Thyroid gland (tissue), 4 donors: ENCODE measurements around the gene ANKRD11. TPM values are rescaled to one million over a fixed set of nuclear protein-coding genes. Genes with fewer than 3 reads are reported as not detected.

Source experiments
- DNase-seq, 2 donors: peaks; one replicate each; pipeline ENCODE4 v3.0.0-alpha.2; 2019
- H3K27ac ChIP-seq, 3 donors: fragments of 200-600 bp; sonication (generic); 1 replicate in 2 of 3; 2 replicates in 1 of 3; pipeline ENCODE4 v1.5.1; 2016 to 2019; ENCODE audit warnings: mild to moderate bottlenecking in 1 of 3, moderate library complexity in 1 of 3
- H3K27me3 ChIP-seq: fragments of 200-600 bp; sonication (generic); one replicate; pipeline ENCODE4 v1.5.1; 2019
- H3K36me3 ChIP-seq, 2 donors: fragments of 200-600 bp; sonication (generic); one replicate each; pipeline ENCODE4 v1.5.1; 2016 to 2019
- H3K4me1 ChIP-seq, 2 donors: fragments of 200-600 bp; sonication (generic); one replicate each; pipeline ENCODE4 v1.5.1; 2017 to 2019
- H3K4me3 ChIP-seq, 3 donors: fragments of 200-600 bp; sonication (generic); replicated peaks in 1 of 3; 1 replicate in 2 of 3; 2 replicates in 1 of 3; pipeline ENCODE4 v1.5.1; 2016; ENCODE audit warnings: mild to moderate bottlenecking in 1 of 3
- H3K9me3 ChIP-seq: fragments of 200-600 bp; sonication (generic); one replicate; pipeline ENCODE4 v1.5.1; 2017
- POLR2A ChIP-seq, 2 donors: fragments of 450-650 bp; IDR thresholded peaks; one replicate each; pipeline ENCODE4 v1.6.1; 2017; ENCODE audit warnings: antibody characterized with exemption in 2 of 2, mild to moderate bottlenecking in 2 of 2, moderate library complexity in 1 of 2
- WGBS, 2 donors: methylation state at CpG; one replicate each; pipeline ENCODE4 v1.1.5; 2017; 5-methylcytosine and 5-hydroxymethylcytosine counted together
- intact Hi-C: fragments of 100-400 bp; cut with DNase I; formaldehyde crosslinking; loops from one replicate; pipeline ENCODE4 v1.15.1; 2023
- small RNA-seq: library from RNA; depleted of rRNA; stranded (forward); fragments of <200 nt; gene quantifications from one replicate; pipeline ENCODE3, GENCODE V24; 2016
- total RNA-seq, 4 donors: library from RNA; depleted of rRNA; stranded (reverse); fragments of >200 nt; gene quantifications; one replicate each; pipeline ENCODE4 v1.2.3, GENCODE V29; 2016
- TF ChIP-seq, protein P1 (sequence below), 6 experiments: fragments of 200-600 bp in 3 of 6; fragments of 450-650 bp in 3 of 6; sonication (generic) in 3 of 6; IDR thresholded peaks; one replicate each; pipeline ENCODE4 v1.5.1; 2016 to 2019; ENCODE audit warnings: antibody characterized with exemption in 6 of 6, mild to moderate bottlenecking in 2 of 6, inconsistent platforms in 1 of 6, moderate library complexity in 1 of 6

ANKRD11 gene
- total RNA-seq, 4 donors from 2014 or later: 62.1 to 90.4 (median 75.0) TPM

DNA sequence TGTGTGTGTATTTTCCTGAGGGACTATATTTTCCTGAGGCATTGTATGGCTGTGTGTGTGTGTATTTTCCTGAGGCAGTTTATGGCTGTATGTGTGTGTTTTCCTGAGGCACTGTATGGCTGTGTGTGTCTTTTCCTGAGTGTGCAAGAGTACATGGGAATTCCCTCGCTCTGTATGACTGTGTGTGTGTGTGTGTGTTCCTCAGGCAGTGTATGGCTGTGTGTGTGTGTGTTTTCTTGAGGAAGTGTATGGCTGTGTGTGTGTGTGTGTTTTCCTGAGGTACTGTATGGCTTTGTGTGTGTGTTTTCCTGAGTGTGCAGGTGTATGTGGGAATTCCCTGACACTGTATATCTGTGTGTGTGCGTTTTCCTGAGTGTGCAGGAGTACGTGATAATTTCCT lies 268.8 kb downstream of the ANKRD11 start:
- Histone ChIP-seq H3K9me3 (no peaks in the 10 kb centered on the region), H3K4me3 (no peak overlapping the region), H3K27me3 (no peaks in the 10 kb centered on the region), H3K27ac (no peak overlapping the region), H3K4me1 (peaks cover 3 to 9% of the 10 kb centered on the region in 2 donors), H3K36me3 (peaks cover 17 to 32% of the 10 kb centered on the region in 2 donors)
- no peak for TF ChIP-seq POLR2A (IDR thresholded peaks at IDR 0.05)
- 92 to 93% methylated on average over 3 of the region's 3 CpGs for WGBS, 2 donors
- DNase-seq: no peak
- intact Hi-C loops: no loop called here

GRCh38 chr16:89219365-89219764 lies 271.0 kb downstream of the ANKRD11 start:
- Histone ChIP-seq H3K4me1 (peaks cover 12 to 19% of the 10 kb centered on the region in 2 donors), H3K27ac (no peak overlapping the region), H3K36me3 (peaks cover 11 to 20% of the 10 kb centered on the region in 2 donors), H3K9me3 (no peaks in the 10 kb centered on the region), H3K27me3 (no peaks in the 10 kb centered on the region), H3K4me3 (no peak overlapping the region)
- DNase-seq: no peak
- TF ChIP-seq POLR2A (IDR thresholded peaks at IDR 0.05): no peak
- TF ChIP-seq, protein P1, sequence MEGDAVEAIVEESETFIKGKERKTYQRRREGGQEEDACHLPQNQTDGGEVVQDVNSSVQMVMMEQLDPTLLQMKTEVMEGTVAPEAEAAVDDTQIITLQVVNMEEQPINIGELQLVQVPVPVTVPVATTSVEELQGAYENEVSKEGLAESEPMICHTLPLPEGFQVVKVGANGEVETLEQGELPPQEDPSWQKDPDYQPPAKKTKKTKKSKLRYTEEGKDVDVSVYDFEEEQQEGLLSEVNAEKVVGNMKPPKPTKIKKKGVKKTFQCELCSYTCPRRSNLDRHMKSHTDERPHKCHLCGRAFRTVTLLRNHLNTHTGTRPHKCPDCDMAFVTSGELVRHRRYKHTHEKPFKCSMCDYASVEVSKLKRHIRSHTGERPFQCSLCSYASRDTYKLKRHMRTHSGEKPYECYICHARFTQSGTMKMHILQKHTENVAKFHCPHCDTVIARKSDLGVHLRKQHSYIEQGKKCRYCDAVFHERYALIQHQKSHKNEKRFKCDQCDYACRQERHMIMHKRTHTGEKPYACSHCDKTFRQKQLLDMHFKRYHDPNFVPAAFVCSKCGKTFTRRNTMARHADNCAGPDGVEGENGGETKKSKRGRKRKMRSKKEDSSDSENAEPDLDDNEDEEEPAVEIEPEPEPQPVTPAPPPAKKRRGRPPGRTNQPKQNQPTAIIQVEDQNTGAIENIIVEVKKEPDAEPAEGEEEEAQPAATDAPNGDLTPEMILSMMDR (IDR thresholded peaks at IDR 0.05): no peak
- intact Hi-C loops: loop anchor here (10.0 kb wide), 2 partner anchors 285 to 405 kb away; partner anchors contain the start of gene APRT
- 65 to 79% methylated on average over 5 of the region's 5 CpGs for WGBS, 2 donors

Small RNA genes lying within 50 kb of the gene (small RNA-seq; reads per million reads assigned to genes)
- gene RNU6-430P: not detected

Other genes with a start within 250 kb of the ANKRD11 start
- 100 to 1,000 TPM; 218 to 392 (median 285) TPM for gene SPG7, start 17.8 kb upstream of the ANKRD11 start, total RNA-seq
- gene RPL13, start 70.1 kb upstream of the ANKRD11 start, total RNA-seq: 1,000 to 10,000 TPM; 5,127 to 8,436 (median 6,104) TPM
- gene CPNE7, start 85.2 kb upstream of the ANKRD11 start, total RNA-seq: 1 to 10 TPM in 1 of 4 donors, under 1 TPM in 1, not detected in 2; 0.44 to 1.1 TPM
- 1 to 10 TPM in 2 of 4 donors, under 1 TPM in 2; 0.29 to 5.0 (median 1.3) TPM for gene DPEP1, start 123.1 kb upstream of the ANKRD11 start, total RNA-seq
- 10 to 100 TPM; 66.8 to 95.1 (median 76.0) TPM for gene CHMP1A, start 167.1 kb upstream of the ANKRD11 start, total RNA-seq
- 1 to 10 TPM; 6.0 to 8.9 (median 7.5) TPM for gene SPATA33, start 167.3 kb upstream of the ANKRD11 start, total RNA-seq
- gene CDK10, start 196.1 kb upstream of the ANKRD11 start, total RNA-seq: 100 to 1,000 TPM in 1 of 4 donors, 10 to 100 TPM in 3; 88.7 to 109 (median 91.3) TPM
- gene SPATA2L, start 211.1 kb upstream of the ANKRD11 start, total RNA-seq: 10 to 100 TPM; 22.4 to 31.9 (median 27.7) TPM
- gene VPS9D1, start 230.3 kb upstream of the ANKRD11 start, total RNA-seq: 10 to 100 TPM in 1 of 4 donors, 1 to 10 TPM in 3; 3.1 to 15.6 (median 9.0) TPM
- gene ZNF276, start 231.0 kb upstream of the ANKRD11 start, total RNA-seq: 10 to 100 TPM; 21.2 to 38.9 (median 24.9) TPM